ENCODE data around the gene PDF.
"Not testable (repeated sequence)": the region's sequence is repeated elsewhere in the genome, so short reads cannot be mapped to it uniquely, and the experiment has no call there.

- not testable (repeated sequence) for TF ChIP-seq CTCF, POLR2AphosphoS5 (IDR thresholded peaks at IDR 0.05)
Measured at GRCh38 chr16:69360070-69360469, 29.7 kb upstream of the PDF start.

All from breast epithelium (tissue), 3 donors.